HUDEP-2 (cell line): ENCODE data around the gene CHAF1B.
"Not testable (repeated sequence)": the region's sequence is repeated elsewhere in the genome, so short reads cannot be mapped to it uniquely, and the experiment has no call there.

Source experiments
- DNase-seq, 76 experiments: peaks; one replicate each; lab custom pipeline; 2025; ENCODE audit not compliant: unreplicated experiment in 76 of 76; lab: John Stamatoyannopoulos, UW

Gene CHAF1B

DNA sequence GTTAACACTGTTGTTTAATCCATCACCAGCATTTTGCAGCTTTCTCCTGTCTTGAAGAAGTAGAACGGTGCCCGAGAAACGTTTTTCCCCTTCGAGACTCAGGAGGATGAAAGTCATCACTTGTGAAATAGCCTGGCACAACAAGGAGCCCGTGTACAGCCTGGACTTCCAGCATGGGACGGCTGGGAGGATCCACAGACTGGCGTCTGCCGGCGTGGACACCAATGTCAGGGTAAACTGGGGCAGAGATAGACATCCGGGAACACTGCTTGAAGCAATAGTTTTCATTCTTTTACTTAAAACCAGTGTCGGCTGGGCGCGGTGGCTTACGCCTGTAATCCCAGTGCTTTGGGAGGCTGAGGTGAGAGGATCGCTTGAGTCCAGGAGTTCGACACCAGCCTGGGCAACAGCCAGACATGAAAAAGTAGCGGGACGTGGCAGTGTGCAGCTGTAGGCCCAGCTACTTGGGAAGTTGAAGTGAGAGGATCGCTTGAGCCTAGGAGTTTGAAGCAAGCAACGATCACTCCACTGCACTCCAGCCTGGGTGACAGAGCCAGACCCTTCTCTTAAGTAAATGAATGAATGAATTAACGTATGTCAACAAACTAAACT is 945 bp downstream of the CHAF1B start:
- peak in 2 of 76 experiments; percentile 51 to 57 for DNase-seq

DNA sequence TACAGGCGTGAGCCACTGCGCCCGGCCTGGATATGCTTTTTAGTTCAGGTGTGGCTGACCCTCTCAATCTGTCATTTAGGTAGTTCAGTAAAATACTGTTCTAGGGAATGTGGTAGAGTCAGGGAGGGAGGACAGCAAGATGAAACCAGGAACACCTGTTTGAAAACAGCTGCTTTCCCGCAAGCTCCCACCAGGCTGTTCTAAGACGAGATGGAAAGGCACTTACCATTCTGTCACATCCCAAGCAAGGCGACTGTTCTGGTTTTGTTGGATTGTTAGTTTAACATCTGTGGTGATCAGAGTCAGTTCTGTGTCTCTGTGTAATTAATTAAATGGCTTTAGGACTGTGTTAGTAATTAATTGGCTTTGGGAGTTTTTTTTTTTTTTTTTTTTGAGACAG is 2.9 kb downstream of the CHAF1B start:
- DNase-seq: no peak

DNA sequence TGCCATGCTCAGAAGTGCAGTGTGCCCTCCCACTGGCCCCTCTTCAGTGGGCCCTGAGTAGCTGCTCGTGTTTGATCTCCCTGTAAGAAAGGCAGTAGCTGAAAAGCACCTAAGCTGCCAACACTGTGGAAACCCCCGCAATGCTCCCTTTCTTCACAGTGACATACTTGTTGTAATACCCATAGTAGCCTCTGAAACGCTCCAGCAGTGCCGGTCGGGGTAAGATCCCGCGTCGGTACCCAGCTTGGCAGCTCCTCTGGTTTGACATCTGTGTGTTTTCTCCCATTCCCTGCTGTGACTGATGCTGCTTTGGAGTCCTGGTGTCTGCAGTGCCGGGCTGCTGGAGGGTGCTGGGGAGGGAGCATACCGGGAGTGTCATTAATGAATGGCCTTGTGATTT is 3.6 kb downstream of the CHAF1B start:
- DNase-seq: no peak

DNA sequence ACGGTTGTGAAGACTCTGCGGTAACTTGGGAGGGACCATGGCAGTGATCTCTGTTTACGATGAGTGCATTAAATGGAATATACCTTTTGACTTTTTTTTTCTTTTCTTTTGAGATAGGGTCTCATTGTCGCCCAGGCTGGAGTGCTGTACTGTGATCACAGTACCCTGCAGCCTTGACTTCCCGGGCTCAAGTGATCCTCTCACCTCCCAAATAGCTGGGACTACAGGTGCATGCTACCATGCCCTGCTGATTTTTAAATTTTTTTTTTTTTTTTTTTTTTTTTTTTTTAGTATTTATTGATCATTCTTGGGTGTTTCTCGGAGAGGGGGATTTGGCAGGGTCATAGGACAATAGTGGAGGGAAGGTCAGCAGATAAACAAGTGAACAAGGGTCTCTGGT is 6.5 kb downstream of the CHAF1B start:
- not testable (repeated sequence) for DNase-seq

DNA sequence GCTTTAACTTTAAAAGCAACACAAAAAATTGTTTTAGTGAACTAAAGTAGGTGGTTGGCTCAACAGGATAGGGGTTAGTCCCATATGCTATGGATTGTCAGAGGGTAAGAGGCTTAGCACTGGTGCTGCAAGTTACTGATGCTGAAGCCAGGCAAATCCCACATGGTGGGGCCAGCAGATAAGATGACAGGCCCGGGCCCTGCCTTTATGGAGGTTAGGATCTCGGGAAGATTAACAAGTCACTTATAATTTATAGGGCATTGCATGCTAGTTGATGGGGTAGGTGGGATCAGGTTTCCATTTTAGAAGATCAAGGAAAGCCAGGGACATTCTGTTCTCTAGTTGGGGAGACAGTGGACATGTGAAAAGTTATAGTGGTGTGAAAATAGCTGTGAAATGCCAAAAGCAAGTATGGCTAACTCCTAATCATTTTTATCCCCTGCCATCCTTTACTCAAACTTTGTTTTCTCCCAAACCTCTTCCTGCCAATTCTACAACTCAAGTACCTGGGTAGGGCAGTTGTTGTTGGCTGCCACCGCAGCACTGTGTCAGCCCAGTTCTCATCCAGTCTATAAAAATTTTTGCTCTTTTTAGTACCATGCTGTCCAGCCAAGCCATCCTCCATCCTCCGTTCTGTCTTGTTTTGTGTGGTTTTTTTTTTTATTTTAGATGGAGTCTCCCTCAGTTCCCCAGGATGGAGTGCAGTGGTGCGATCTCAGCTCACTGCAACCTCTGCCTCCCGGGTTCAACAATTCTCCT is 10.3 kb downstream of the CHAF1B start:
- DNase-seq: no peak

DNA sequence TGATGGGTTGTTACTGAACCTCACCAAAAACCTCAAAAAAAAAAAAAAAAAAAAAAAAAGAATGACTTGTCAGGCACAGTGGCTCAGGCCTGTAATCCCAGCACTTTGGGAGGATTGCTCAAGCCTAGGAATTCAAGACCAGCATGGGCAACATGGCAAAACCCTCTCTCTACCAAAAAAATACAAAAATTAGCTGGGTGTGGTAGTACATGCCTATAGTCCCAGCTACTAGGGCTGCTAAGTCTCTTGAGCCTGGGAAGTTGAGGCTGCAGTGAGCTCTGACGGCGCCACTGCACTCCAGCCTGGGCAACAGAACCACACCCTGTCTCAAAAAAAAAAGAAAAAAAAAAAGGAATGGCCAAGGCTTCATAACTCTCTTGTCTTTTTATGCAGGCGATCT is 11.1 kb downstream of the CHAF1B start:
- no peak for DNase-seq

DNA sequence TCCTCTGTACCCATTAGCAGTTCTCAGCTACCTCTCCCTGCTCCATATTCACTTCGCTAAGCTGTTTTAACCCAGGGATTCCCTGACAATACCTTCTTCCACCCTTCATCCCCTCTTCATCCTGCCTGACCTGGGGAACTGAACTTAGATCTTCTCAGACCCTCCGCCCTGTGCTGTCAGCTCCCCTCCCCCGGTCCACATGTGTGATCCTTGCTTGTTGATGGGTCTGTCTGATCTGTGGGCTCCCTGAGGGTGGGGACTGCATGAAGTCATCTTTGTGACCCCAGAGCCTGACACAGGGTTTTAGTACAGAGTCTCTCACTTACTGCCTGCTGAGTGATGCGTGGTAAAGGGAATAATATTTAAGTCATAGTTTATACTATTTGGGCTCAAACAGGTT is 11.8 kb downstream of the CHAF1B start:
- no peak for DNase-seq

DNA sequence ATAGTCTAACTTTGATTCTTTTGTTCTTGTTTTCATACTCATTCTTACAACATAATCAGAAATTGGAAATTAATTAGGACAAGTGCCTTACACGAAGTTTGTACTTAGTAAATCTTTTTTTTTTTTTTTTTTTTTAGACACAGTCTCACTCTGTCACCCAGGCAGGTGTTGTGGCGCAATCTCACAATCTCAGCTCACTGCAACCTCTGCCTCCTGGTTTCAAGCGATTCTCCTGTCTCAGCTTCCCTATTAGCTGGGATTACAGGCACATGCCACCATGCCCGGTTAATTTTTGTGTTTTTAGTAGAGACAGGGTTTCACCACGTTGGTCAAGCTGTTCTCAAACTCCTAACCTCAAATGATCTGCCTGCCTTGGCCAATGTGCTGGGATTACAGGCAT is 12.4 kb downstream of the CHAF1B start:
- DNase-seq: no peak

DNA sequence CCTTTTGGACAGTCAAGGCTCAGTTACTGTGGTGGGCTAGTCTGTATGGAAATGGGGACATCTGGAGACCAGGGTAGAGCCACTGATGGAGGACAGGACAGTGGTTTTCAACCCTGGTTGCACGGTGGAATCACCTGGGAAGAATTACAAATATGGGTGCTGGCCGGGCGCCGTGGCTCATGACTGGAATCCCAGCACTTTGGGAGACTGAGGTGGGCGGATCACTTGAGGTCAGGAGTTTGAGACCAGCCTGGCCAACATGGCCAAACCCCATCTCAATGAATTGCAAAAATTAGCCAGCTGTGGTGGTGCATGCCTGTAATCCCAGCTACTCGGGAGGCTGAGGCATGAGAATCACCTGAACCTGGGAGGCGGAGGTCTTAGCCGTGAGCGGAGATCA is 14.5 kb downstream of the CHAF1B start:
- DNase-seq: not testable (repeated sequence)

DNA sequence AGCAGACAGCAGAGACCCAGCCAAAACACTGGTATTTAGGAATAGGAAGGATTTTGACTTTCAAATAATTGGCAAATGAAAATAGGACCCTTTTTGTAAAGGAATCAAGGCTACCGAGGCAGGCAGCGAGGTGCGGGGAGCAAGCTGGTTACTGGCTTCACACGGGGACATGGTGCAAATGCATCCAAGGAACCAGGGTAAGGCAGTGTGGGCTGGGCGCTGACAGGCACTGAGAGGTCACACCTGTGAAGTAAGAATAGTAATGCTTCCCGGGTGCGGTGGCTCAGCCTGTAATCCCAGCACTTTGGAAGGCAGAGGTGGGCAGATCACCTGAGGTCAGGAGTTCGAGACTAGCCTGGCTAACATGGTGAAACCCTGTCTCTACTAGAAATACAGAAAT is 15.5 kb downstream of the CHAF1B start:
- no peak for DNase-seq

DNA sequence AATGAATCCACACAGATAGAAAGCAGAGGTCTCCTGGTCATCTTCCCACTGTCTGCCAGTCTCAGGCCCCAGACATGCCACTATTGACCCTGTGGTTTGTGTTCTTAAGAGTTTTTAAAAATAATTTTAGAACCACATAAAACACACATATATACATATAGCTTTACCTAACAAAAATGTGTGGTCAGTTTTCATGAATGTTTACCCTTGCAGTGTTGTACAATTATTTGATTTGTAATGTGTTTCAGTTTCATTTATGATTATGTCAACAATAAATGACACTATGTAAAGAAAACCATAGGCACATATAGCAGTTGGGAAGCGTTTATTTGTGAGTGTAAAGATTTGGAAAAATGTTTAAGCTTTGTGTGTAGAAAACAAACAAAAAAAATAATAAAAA is 17.1 kb downstream of the CHAF1B start:
- no peak for DNase-seq

DNA sequence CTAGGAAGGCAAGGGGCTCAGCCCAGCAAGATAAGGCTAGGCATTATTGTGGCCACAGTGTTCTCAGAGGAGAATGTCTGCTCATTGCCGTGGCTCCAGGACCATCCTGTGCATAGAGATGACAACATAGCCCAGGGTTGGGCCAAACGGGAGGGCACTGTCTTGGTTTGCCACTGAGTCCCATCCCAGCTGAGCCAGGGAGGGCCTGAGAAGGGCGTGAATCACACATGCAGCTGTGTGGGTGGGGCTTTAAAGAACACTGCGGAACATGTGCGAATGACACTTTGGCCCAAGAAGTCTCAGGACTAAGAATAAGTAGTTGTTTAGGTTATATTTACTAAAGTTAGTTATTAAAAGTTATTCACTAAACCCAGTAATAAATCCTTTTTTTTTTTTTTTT is 18.5 kb downstream of the CHAF1B start:
- no peak for DNase-seq

DNA sequence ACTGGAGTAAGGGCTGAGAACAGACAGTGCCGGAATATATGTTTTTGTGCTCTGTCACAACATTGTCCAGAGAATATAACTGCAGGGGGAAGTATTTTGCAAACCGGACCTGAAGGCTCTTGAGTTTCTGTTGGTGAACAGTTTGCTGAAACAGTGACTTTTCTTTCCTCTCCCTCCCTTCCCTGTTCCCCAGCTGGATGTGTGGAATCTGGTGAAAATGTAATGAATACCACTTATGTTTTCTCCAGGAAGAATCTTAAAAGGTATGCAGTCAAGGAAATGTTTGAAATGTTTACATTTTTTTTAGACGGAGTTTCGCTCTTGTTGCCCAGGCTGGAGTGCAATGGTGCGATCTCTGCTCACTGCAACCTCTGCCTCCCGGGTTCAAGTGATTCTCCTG is 23.4 kb downstream of the CHAF1B start:
- DNase-seq: no peak

DNA sequence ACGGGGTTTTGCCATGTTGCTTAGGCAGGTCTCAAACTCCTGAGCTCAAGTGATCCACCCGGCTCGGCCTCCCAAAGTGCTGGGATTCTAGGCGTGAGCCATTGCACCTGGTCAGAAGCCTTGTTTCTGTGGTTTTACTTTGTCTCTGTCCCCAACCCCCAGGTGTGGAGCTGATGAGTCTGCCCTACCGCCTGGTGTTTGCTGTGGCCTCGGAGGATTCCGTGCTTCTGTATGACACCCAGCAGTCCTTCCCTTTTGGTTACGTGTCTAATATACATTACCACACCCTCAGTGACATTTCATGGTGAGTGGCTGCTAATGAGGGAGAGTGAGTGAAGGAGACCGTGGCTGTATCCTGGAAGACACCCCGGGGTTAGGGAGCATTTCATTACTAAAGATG is 26.1 kb downstream of the CHAF1B start:
- DNase-seq: no peak

DNA sequence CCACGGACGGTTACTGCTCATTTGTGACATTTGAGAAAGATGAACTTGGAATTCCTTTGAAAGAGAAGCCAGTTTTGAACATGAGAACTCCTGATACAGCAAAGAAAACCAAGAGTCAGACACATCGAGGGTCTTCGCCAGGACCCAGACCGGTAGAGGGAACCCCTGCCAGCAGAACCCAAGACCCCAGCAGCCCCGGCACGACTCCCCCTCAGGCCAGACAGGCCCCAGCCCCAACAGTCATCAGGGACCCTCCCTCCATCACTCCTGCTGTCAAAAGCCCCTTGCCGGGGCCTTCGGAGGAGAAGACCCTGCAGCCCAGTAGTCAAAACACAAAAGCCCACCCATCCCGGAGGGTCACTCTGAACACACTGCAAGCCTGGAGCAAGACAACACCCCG is 27.7 kb downstream of the CHAF1B start:
- DNase-seq: no peak

DNA sequence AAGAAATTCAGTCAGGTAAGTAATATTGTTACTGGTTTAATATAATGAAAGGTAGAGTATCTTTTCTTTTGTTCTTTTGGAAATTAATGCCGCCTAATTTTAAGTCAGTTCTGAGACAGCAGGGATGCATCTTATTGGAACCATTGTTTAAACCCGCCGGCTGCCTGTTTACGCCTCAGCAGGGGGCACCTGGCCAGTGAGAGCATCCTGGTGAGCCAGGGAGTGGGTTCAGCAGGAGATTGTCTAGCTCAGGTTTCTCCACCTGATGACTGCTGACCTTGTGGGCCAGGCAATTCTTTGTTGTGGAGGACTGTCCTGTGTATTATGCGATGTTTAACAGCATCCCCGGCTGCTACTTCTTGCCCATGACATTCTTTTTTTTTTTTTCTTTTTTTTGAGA is 30.2 kb downstream of the CHAF1B start:
- DNase-seq: no peak

DNA sequence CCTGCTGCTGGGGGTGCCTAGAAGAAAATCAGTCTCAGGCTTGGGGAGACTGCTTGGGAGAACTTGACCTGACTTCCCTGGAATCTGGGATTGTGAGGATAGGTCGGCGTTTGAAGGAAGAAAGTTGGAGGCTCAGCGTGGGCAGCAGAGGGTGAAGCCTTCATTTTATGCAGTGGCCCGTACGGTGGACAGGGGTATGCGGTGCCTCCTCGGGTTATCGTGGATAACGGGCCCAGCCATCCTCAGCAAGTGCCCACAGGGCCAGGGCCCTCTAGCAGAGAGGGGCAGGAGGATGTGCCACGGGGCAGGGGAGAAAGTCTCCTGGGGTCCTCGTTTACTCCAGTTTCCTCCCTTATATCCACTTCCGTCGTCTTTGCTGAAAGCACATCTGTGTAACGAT is 34.0 kb downstream of the CHAF1B start:
- DNase-seq: no peak

DNA sequence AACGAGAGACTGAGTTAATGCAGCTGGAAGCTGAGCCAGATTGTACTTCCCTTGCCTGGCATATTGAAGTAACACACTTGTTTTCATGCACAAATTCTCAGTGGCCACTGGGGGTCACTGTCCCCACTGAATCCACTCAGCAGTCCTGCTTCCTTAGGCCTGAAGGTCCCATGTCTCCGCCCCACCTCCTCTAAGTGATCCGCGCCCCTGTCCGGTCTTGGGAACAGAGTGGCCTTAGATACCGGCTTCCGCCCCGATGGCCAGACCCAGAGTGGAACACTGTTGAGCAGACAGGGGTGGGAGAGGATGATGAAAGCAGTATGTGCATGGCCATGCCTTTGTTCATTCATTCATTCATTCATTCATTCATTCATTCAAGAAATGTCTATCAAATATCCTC is 34.8 kb downstream of the CHAF1B start:
- peak in 74 of 76 experiments; percentile 19 to 88 (median 69) for DNase-seq

DNA sequence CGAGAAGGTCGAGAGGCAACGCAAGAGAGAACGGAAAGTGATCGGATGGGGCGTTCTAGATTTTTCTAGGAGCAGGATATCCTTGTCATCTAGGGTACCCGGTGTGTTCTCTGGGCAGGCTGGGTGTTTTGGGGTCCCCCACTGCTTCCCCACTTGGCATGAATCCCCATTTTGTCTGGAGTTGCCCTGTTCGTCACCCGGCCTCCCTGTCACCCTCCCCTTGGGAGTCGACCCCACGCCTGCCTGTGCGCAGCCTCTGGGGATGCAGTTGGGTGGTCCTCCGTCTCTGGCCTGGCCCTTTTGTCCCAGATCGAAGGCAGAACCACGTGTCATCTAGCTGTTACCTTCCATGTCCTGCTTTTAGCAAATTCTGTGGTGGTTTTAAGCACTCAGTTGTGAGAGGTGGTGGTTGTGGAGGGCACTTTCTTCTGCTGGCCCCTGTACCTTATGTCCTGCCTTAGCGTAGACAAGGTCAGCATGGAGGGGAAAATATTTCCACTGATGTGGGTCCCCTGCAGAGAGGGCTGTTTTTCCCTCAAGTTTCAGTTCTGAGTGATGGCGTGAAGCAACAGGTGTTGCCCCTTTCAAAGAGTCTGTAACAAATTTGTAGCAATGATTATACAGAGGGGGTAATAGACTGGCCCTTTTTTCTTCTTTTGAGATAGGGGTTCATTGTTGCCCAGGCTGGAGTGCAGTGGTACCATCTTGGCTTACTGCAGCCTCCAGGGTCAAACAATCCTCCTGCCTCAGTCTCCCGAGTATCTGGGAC is 35.6 kb downstream of the CHAF1B start:
- no peak for DNase-seq

DNA sequence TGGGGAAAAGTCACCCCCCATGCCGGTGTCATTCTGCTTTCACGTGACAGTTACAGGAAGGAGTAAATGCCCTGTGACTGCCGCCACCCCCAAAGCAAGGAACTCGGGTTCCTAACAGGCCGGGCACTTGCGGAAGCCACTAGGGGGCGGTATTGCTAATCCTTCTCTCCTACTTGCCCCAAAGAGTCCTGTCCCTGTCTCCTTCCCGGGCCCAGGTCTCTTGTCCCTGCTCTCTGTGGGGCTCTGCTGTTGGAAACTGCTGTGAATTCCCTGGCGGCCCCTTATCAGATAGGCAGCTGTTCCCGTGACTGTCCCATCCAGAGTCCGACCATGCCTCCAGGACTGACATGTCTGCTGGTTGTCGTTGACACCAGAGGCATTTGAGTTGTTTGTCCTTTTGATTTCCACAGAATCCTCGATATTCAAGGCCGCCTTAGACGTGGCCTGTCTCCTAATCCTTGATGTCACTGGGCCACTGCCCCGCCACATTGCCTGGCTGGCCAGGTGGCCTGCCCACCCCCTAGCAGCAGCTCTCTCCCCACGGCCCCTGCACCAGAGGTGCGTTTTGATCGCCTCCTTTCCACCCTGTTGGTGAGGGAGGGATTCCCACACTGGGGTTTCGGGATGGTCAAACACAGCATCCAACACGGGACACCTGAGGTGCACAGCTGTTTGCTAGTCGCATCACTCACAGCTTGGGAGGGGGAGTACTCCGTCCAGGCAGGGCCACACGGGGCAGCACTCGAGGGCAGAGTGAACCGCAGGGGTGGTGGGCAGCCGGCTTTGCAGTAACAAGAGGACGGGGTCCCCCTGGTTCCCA is 37.3 kb downstream of the CHAF1B start:
- peak in 66 of 76 experiments; percentile 10 to 82 (median 60) for DNase-seq
